BJ (cell line): Measurements from ENCODE around the gene LBP. TPM values are rescaled to one million over a fixed set of nuclear protein-coding genes. Genes with fewer than 3 reads are reported as not detected.

Source experiments
- CTCF ChIA-PET: fragments of 350-600 bp; formaldehyde crosslinking; extraction: SDS; loops from one replicate; lab custom pipeline; 2021; ENCODE audit warnings: antibody characterized with exemption, inconsistent platforms; lab: Yijun Ruan, JAX
- POLR2A ChIA-PET: fragments of 300-600 bp; sonication (Branson Sonifier 250); formaldehyde crosslinking; extraction: SDS; loops from one replicate; lab custom pipeline; 2021; ENCODE audit warnings: antibody characterized with exemption; lab: Charles Lee
- DNase-seq: peaks from one replicate; pipeline ENCODE4 v3.0.0-alpha.2; 2011; ENCODE audit warnings: low read depth
- H3K27me3 ChIP-seq: 2 replicates; pipeline ENCODE4 v1.6.0; 2011; ENCODE audit warnings: low read length; ENCODE audit not compliant: control insufficient read depth, insufficient read depth
- H3K36me3 ChIP-seq: 2 replicates; pipeline ENCODE4 v1.5.1; 2011; ENCODE audit warnings: low read length; ENCODE audit not compliant: control insufficient read depth, insufficient read depth
- H3K4me3 ChIP-seq: 2 replicates; pipeline ENCODE4 v1.5.1; 2011; ENCODE audit warnings: low read depth, mild to moderate bottlenecking, control low read depth, low read length
- CTCF ChIP-seq: IDR thresholded peaks from 2 replicates; pipeline ENCODE4 v1.5.1; 2011; ENCODE audit warnings: low read depth, mild to moderate bottlenecking, control low read depth, inconsistent platforms, low read length, moderate library complexity; ENCODE audit not compliant: insufficient read depth
- polyA plus RNA-seq: library from polyadenylated mRNA; depleted of rRNA; stranded (reverse); fragments of >200 nt; gene quantifications from 2 replicates; pipeline ENCODE4 v1.2.3, GENCODE V29; 2011

LBP gene
- polyA plus RNA-seq, 1 experiment: 0.04 TPM

- Histone ChIP-seq H3K4me3 (no peak overlapping the region), H3K36me3 (no peaks in the 10 kb centered on the region), H3K27me3 (peaks cover 20% of the 10 kb centered on the region)
- POLR2A ChIA-PET: no interaction called here
- TF ChIP-seq CTCF: no peak
- no peak for DNase-seq
- CTCF ChIA-PET: interaction anchor here (1.1 to 3.2 kb wide), 3 partner anchors 11 to 265 kb away, joined by 3 to 17 read pairs (median 5); no protein-coding TSS in a partner anchor
Observed at GRCh38 chr20:38325905-38326304, 20.4 kb upstream of the LBP start.

GRCh38 chr20:38326309-38326708, 20.0 kb upstream of the LBP start:
- POLR2A ChIA-PET: no interaction called here
- CTCF ChIA-PET: no interaction called here
- no peak for DNase-seq
- no peak for TF ChIP-seq CTCF
- no peak overlapping the region for H3K4me3 ChIP-seq
- peaks cover 18% of the 10 kb centered on the region for H3K27me3 ChIP-seq
- H3K36me3 ChIP-seq: no peaks in the 10 kb centered on the region

GRCh38 chr20:38330638-38331037, 15.6 kb upstream of the LBP start:
- DNase-seq: no peak
- Histone ChIP-seq H3K4me3 (no peak overlapping the region), H3K36me3 (no peaks in the 10 kb centered on the region), H3K27me3 (peaks cover 25% of the 10 kb centered on the region)
- POLR2A ChIA-PET: no interaction called here
- CTCF ChIA-PET: interaction anchor here (0.7 to 2.5 kb wide), 6 partner anchors 9 to 273 kb away, joined by 3 to 7 read pairs (median 3); no protein-coding TSS in a partner anchor
- TF ChIP-seq CTCF: no peak

GRCh38 chr20:38331245-38331644, 15.0 kb upstream of the LBP start:
- POLR2A ChIA-PET: no interaction called here
- H3K27me3 ChIP-seq: peaks cover 27% of the 10 kb centered on the region

GRCh38 chr20:38331814-38332213, 14.5 kb upstream of the LBP start:
- no peak for TF ChIP-seq CTCF
- no peak for DNase-seq
- H3K36me3 ChIP-seq: no peaks in the 10 kb centered on the region
- no peak overlapping the region for H3K4me3 ChIP-seq
- CTCF ChIA-PET: interaction anchor here (0.8 to 2.5 kb wide), 4 partner anchors 10 to 259 kb away, joined by 3 to 7 read pairs (median 3); no protein-coding TSS in a partner anchor
- POLR2A ChIA-PET: no interaction called here
- peaks cover 28% of the 10 kb centered on the region for H3K27me3 ChIP-seq

More at GRCh38 chr20:38331245-38331644, 15.0 kb upstream of the LBP start:
- Histone ChIP-seq H3K36me3 (no peaks in the 10 kb centered on the region), H3K4me3 (no peak overlapping the region)
- TF ChIP-seq CTCF: no peak
- no peak for DNase-seq
- CTCF ChIA-PET: interaction anchor here (0.8 to 2.5 kb wide), 4 partner anchors 9 to 101 kb away, joined by 3 to 7 read pairs (median 3); no protein-coding TSS in a partner anchor
